Upper lobe of right lung (tissue), 1 donor: ENCODE measurements around the gene SLX9. TPM values are rescaled to one million over a fixed set of nuclear protein-coding genes. Genes with fewer than 3 reads are reported as not detected.
A peak's percentile ranks its signal among the peaks of the same experiment; 100 is the strongest.

Source experiments
- ATAC-seq: fragments of 200-7000 bp; cut with Tn5 transposase; one replicate; pipeline ENCODE4 v1.9.1; 2020; ENCODE audit warnings: mild to moderate bottlenecking, moderate library complexity
- DNase-seq: peaks from one replicate; pipeline ENCODE4 v3.0.0-alpha.2; 2020
- H3K27ac ChIP-seq: fragments of 200-600 bp; one replicate; pipeline ENCODE4 v1.8.0; 2022
- H3K27me3 ChIP-seq: fragments of 200-600 bp; one replicate; pipeline ENCODE4 v1.8.0; 2022; ENCODE audit warnings: mild to moderate bottlenecking
- H3K36me3 ChIP-seq: fragments of 200-600 bp; one replicate; pipeline ENCODE4 v1.8.0; 2022
- H3K4me1 ChIP-seq: fragments of 200-600 bp; one replicate; pipeline ENCODE4 v1.8.0; 2022
- H3K4me3 ChIP-seq: fragments of 200-600 bp; one replicate; pipeline ENCODE4 v1.8.0; 2022; ENCODE audit warnings: mild to moderate bottlenecking
- H3K9me3 ChIP-seq: fragments of 200-600 bp; one replicate; pipeline ENCODE4 v1.8.0; 2022
- CTCF ChIP-seq: fragments of 200-600 bp; IDR thresholded peaks from one replicate; pipeline ENCODE4 v1.8.0; 2022; ENCODE audit warnings: antibody characterized with exemption
- intact Hi-C: fragments of 100-400 bp; cut with DNase I; formaldehyde crosslinking; loops from one replicate; pipeline ENCODE4 v1.11.0; 2022
- total RNA-seq: library from RNA; stranded (reverse); fragmentation: NEBNext Ultra II Directional; extraction: Animal tissue kit (Norgen Biotek cat#: 25700); gene quantifications from one replicate; pipeline ENCODE4 v1.2.1, GENCODE V29; 2021
- donor health status: DM: no; HTN: yes; CAD: no; lungs with severe emphysema.

SLX9 gene
- total RNA-seq, 1 donor from 2014 or later, result 22.8 TPM

GRCh38 chr21:44988607-44989536 is 49.0 kb downstream of the SLX9 start:
- H3K9me3 ChIP-seq, result no peaks in the 10 kb centered on the region
- H3K27me3 ChIP-seq, result no peaks in the 10 kb centered on the region
- no peaks in the 10 kb centered on the region for H3K4me1 ChIP-seq
- no peaks in the 10 kb centered on the region for H3K36me3 ChIP-seq
- intact Hi-C loops, result no loop called here
- DNase-seq, result no peak
- H3K4me3 ChIP-seq, result no peak overlapping the region
- TF ChIP-seq CTCF, result no peak
- H3K27ac ChIP-seq, result peak overlapping the region; percentile 24
- ATAC-seq, result no peak

GRCh38 chr21:44989537-44989886 is 49.7 kb downstream of the SLX9 start:
- H3K36me3 ChIP-seq, result no peaks in the 10 kb centered on the region
- no peaks in the 10 kb centered on the region for H3K4me1 ChIP-seq
- no peak overlapping the region for H3K27ac ChIP-seq
- ATAC-seq, result no peak
- no peak for DNase-seq
- intact Hi-C loops, result no loop called here
- TF ChIP-seq CTCF, result no peak
- H3K4me3 ChIP-seq, result no peak overlapping the region
- no peaks in the 10 kb centered on the region for H3K9me3 ChIP-seq
- no peaks in the 10 kb centered on the region for H3K27me3 ChIP-seq

GRCh38 chr21:44989943-44990780 is 50.3 kb downstream of the SLX9 start:
- Histone ChIP-seq H3K27me3 (no peaks in the 10 kb centered on the region), H3K36me3 (no peaks in the 10 kb centered on the region), H3K9me3 (no peaks in the 10 kb centered on the region), H3K4me1 (no peaks in the 10 kb centered on the region), H3K4me3 (no peak overlapping the region), H3K27ac (no peak overlapping the region)
- ATAC-seq (no peak), DNase-seq (no peak)
- no peak for TF ChIP-seq CTCF
- intact Hi-C loops, result no loop called here

GRCh38 chr21:44990921-44991320 is 51.1 kb downstream of the SLX9 start:
- intact Hi-C loops, result no loop called here
- no peak for TF ChIP-seq CTCF
- no peak overlapping the region for H3K4me3 ChIP-seq
- H3K27me3 ChIP-seq, result no peaks in the 10 kb centered on the region
- H3K4me1 ChIP-seq, result no peaks in the 10 kb centered on the region
- H3K9me3 ChIP-seq, result no peaks in the 10 kb centered on the region
- H3K27ac ChIP-seq, result no peak overlapping the region
- ATAC-seq (no peak), DNase-seq (no peak)
- no peaks in the 10 kb centered on the region for H3K36me3 ChIP-seq

- Histone ChIP-seq H3K36me3 (no peaks in the 10 kb centered on the region), H3K4me1 (no peaks in the 10 kb centered on the region), H3K4me3 (no peak overlapping the region), H3K9me3 (no peaks in the 10 kb centered on the region), H3K27ac (peak overlapping the region; percentile 68), H3K27me3 (no peaks in the 10 kb centered on the region)
- intact Hi-C loops, result no loop called here
- no peak for TF ChIP-seq CTCF
- DNase-seq (no peak), ATAC-seq (peak; percentile 2)
These were observed 52.0 kb downstream of the SLX9 start for GRCh38 chr21:44991538-44992483.
